22Rv1 (cell line): ENCODE data around the gene FMO3.

Source experiments
- H3K27ac ChIP-seq: fragments of 450-650 bp; 2 replicates; pipeline ENCODE4 v1.5.1; 2017
- ZFX ChIP-seq: fragments of 450-650 bp; IDR thresholded peaks from 2 replicates; pipeline ENCODE4 v1.6.1; 2017; ENCODE audit warnings: antibody characterized with exemption, borderline replicate concordance
- TF ChIP-seq, protein P1 (sequence below): fragments of 450-650 bp; IDR thresholded peaks from 2 replicates; pipeline ENCODE4 v1.5.1; 2017; ENCODE audit warnings: mild to moderate bottlenecking

The FMO3 gene

DNA sequence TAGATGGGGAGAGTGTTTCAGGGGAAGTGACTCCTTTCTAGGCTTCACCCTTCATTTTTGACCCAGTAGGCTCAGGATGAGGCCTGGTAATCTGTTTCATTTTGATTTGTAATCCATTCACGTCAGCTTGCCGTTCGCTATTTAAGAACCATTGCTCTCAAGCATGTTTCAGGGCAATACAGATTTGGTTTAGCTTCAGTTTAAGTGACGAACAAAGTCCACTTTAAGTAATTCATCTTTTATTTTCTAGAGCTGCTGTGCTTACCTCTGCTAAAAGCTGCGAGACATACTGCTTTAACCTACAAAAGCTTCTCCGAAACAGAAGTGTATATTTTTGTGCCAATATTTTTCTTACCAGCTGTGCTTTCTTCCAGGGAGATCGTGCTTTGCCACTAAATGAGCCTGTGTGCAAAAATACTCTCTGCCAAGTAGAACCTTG is 8.9 kb upstream of the FMO3 start:
- TF ChIP-seq, protein P1, sequence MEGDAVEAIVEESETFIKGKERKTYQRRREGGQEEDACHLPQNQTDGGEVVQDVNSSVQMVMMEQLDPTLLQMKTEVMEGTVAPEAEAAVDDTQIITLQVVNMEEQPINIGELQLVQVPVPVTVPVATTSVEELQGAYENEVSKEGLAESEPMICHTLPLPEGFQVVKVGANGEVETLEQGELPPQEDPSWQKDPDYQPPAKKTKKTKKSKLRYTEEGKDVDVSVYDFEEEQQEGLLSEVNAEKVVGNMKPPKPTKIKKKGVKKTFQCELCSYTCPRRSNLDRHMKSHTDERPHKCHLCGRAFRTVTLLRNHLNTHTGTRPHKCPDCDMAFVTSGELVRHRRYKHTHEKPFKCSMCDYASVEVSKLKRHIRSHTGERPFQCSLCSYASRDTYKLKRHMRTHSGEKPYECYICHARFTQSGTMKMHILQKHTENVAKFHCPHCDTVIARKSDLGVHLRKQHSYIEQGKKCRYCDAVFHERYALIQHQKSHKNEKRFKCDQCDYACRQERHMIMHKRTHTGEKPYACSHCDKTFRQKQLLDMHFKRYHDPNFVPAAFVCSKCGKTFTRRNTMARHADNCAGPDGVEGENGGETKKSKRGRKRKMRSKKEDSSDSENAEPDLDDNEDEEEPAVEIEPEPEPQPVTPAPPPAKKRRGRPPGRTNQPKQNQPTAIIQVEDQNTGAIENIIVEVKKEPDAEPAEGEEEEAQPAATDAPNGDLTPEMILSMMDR, result no peak
- no peak for TF ChIP-seq ZFX
- H3K27ac ChIP-seq, result no peak overlapping the region

- TF ChIP-seq, protein P1, result no peak
- TF ChIP-seq ZFX, result no peak
- no peak overlapping the region for H3K27ac ChIP-seq
Measured at GRCh38 chr1:171082606-171083005, 8.1 kb upstream of the FMO3 start.

- TF ChIP-seq, protein P1, result no peak
- no peak for TF ChIP-seq ZFX
- no peak overlapping the region for H3K27ac ChIP-seq
Measured at GRCh38 chr1:171083222-171083621, 7.5 kb upstream of the FMO3 start.

DNA sequence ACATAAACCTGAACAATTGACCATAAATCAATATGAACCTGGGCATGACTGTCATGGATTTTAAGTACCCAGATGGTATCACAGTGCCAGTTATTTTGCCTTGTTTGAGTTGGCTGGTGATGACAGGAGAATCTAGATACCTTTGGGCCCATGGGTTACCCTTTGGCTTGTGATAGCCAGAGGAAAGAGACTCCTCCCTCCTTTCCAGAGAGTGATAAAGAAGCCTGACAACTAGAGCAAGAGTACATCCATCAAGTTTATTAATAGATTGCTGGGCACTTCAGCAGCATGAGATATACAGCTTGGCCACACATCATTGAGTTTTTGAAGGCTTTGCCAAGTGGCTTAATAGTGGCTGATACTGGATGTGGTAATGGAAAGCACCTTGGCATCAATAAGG is 6.6 kb upstream of the FMO3 start:
- no peak overlapping the region for H3K27ac ChIP-seq
- TF ChIP-seq, protein P1, result no peak
- TF ChIP-seq ZFX, result no peak

DNA sequence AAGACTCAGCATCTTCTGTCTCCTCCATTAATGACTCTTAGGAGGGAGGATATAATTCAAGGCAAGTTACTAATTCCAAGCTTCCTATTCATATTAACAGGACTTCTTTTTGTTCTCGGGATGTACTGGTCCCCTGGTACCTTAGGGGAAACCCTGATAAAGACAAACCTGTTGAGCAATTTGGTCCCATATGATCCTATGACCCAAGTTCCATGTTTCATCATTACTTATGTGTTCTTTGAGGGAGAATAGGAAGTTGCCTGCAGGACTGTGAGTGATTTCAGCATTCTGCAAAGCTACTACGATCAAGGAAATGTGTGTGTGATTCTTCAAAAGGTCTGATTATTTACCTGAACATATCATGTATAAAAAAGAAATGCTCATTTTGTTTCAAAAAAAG is 5.8 kb upstream of the FMO3 start:
- TF ChIP-seq ZFX, result no peak
- TF ChIP-seq, protein P1, result no peak
- no peak overlapping the region for H3K27ac ChIP-seq

GRCh38 chr1:171087896-171088295 is 2.8 kb upstream of the FMO3 start:
- no peak for TF ChIP-seq ZFX
- TF ChIP-seq, protein P1, result no peak
- H3K27ac ChIP-seq, result no peak overlapping the region

GRCh38 chr1:171103862-171104261 is 13.2 kb downstream of the FMO3 start:
- H3K27ac ChIP-seq, result no peak overlapping the region
- TF ChIP-seq, protein P1, result no peak
- no peak for TF ChIP-seq ZFX
